ENCODE results near the gene RILPL1.
"Not testable (repeated sequence)": the region's sequence is repeated elsewhere in the genome, so short reads cannot be mapped to it uniquely, and the experiment has no call there.

RILPL1 gene

GRCh38 chr12:123533672-123534643 is at the start of gene RILPL1:
TSS of gene RILPL1 (minus strand) at chr12:123533719. CDS start at chr12:123533482, 237 bp downstream.
- DNase-seq (ENCODE audit: low read depth, low spot score): no peak
- Histone ChIP-seq H3K9ac (ENCODE audit: insufficient read length) (peak within 1 kb of the TSS; percentile 72), H3K27ac (no peak within 1 kb of the TSS), H3K36me3 (ENCODE audit: insufficient read depth, low read length) (0 out of 2 replicates have a peak, but pooled peaks cover 2% of the 10 kb centered on the region), H3K4me3 (peak within 1 kb of the TSS; percentile 88), H3K9me3 (ENCODE audit: low read depth, low read length) (no peaks in the 10 kb centered on the region)
- TF ChIP-seq POLR2AphosphoS5 (IDR thresholded peaks at IDR 0.05; ENCODE audit: borderline replicate concordance, low read depth, low read length) (no peak), FOXP2 (optimal IDR thresholded peaks at IDR 0.05; ENCODE audit: control extremely low read depth, extremely low read length, insufficient read depth) (no peak), EZH2 (IDR thresholded peaks at IDR 0.05) (no peak)

DNA sequence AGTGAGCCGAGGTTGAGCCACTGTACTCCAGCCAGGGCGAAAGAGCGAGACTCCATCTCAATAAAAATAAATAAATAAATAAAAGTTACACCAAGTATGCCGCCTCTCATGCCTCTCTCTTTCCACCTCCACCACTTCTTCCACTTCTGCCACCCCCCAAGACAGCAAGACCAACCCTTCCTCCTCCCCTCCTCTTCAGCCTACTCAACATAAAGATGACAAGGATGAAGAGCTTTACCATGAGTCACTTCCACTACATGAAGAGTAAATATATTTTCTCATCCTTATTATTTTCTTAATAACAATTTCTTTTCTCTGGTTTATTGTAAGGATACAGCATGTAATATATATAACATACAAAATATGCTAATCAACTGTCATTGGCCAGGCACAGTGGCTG is 47.3 kb upstream of the RILPL1 start:
- H3K4me3 ChIP-seq: no peak overlapping the region
- TF ChIP-seq POLR2AphosphoS5 (IDR thresholded peaks at IDR 0.05; ENCODE audit: borderline replicate concordance, low read depth, low read length) (no peak), FOXP2 (optimal IDR thresholded peaks at IDR 0.05; ENCODE audit: control extremely low read depth, extremely low read length, insufficient read depth) (no peak), EZH2 (IDR thresholded peaks at IDR 0.05) (no peak)
- H3K36me3 ChIP-seq (ENCODE audit: insufficient read depth, low read length): no peaks in the 10 kb centered on the region
- no peak overlapping the region for H3K27ac ChIP-seq
- H3K9ac ChIP-seq (ENCODE audit: insufficient read length): no peak overlapping the region
- no peak for DNase-seq (ENCODE audit: low read depth, low spot score)
- no peaks in the 10 kb centered on the region for H3K9me3 ChIP-seq (ENCODE audit: low read depth, low read length)

DNA sequence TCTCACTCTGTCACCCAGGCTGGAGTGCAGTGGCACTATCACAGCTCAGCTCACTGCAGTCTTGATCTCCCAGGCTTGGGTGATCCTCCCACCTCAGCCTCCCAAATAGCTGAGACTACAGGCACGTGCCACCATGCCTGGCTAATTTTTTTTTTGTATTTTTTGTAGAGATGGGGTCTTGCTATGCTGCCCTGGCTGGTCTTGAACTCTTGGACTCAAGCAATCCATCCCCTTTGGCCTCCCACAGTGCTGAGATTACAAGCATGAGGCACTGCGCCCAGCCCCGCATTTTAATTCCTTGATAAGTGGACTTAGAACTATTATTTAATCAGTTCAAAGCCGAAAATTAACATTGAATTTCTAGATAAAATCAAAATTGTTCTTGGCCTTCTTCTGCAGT is 45.3 kb upstream of the RILPL1 start:
- not testable (repeated sequence) for H3K9ac ChIP-seq (ENCODE audit: insufficient read length); H3K4me3 ChIP-seq; DNase-seq (ENCODE audit: low read depth, low spot score)

GRCh38 chr12:123578243-123578642 is 44.7 kb upstream of the RILPL1 start:
- no peak overlapping the region for H3K4me3 ChIP-seq
- no peak for TF ChIP-seq FOXP2 (optimal IDR thresholded peaks at IDR 0.05; ENCODE audit: control extremely low read depth, extremely low read length, insufficient read depth)
- TF ChIP-seq POLR2AphosphoS5 (IDR thresholded peaks at IDR 0.05; ENCODE audit: borderline replicate concordance, low read depth, low read length): no peak
- no peak for TF ChIP-seq EZH2 (IDR thresholded peaks at IDR 0.05)
- H3K27ac ChIP-seq: no peak overlapping the region
- no peak overlapping the region for H3K9ac ChIP-seq (ENCODE audit: insufficient read length)
- H3K36me3 ChIP-seq (ENCODE audit: insufficient read depth, low read length): no peaks in the 10 kb centered on the region
- H3K9me3 ChIP-seq (ENCODE audit: low read depth, low read length): no peaks in the 10 kb centered on the region
- DNase-seq (ENCODE audit: low read depth, low spot score): no peak

More for the DNA sequence above, 45.3 kb upstream of the RILPL1 start:
- not testable (repeated sequence) for H3K27ac ChIP-seq; H3K9me3 ChIP-seq (ENCODE audit: low read depth, low read length); H3K36me3 ChIP-seq (ENCODE audit: insufficient read depth, low read length)

GRCh38 chr12:123576611-123577010 is 43.1 kb upstream of the RILPL1 start:
- Histone ChIP-seq H3K27ac (no peak overlapping the region), H3K9ac (ENCODE audit: insufficient read length) (no peak overlapping the region), H3K4me3 (no peak overlapping the region), H3K9me3 (ENCODE audit: low read depth, low read length) (no peaks in the 10 kb centered on the region), H3K36me3 (ENCODE audit: insufficient read depth, low read length) (no peaks in the 10 kb centered on the region)
- TF ChIP-seq EZH2 (IDR thresholded peaks at IDR 0.05): no peak
- TF ChIP-seq FOXP2 (optimal IDR thresholded peaks at IDR 0.05; ENCODE audit: control extremely low read depth, extremely low read length, insufficient read depth): no peak
- TF ChIP-seq POLR2AphosphoS5 (IDR thresholded peaks at IDR 0.05; ENCODE audit: borderline replicate concordance, low read depth, low read length): no peak
- no peak for DNase-seq (ENCODE audit: low read depth, low spot score)

DNA sequence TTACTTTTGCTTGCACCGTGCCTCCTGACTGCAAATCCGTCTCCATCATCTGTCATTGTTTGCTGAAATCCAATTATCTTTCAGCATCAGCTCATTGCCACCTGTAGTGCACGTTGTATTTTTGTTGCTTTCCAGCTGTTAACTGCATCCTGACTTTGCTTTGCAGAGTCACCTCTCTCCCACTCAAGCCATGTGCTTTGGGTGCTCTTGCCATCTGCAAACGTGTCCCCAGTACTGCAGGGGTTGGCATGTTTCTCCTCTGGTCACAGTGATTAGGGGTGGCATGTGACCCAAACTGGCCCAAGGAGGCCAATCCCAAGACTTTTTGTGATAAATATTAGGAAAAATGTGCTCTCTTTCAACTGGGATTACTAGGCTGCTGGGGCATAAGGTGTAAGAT is 40.4 kb upstream of the RILPL1 start:
- Histone ChIP-seq H3K36me3 (ENCODE audit: insufficient read depth, low read length) (no peaks in the 10 kb centered on the region), H3K9me3 (ENCODE audit: low read depth, low read length) (no peaks in the 10 kb centered on the region), H3K27ac (no peak overlapping the region), H3K9ac (ENCODE audit: insufficient read length) (no peak overlapping the region), H3K4me3 (no peak overlapping the region)
- DNase-seq (ENCODE audit: low read depth, low spot score): no peak
- TF ChIP-seq FOXP2 (optimal IDR thresholded peaks at IDR 0.05; ENCODE audit: control extremely low read depth, extremely low read length, insufficient read depth) (no peak), POLR2AphosphoS5 (IDR thresholded peaks at IDR 0.05; ENCODE audit: borderline replicate concordance, low read depth, low read length) (no peak), EZH2 (IDR thresholded peaks at IDR 0.05) (no peak)

- Histone ChIP-seq H3K27ac (no peak overlapping the region), H3K9ac (ENCODE audit: insufficient read length) (no peak overlapping the region)
- TF ChIP-seq EZH2 (IDR thresholded peaks at IDR 0.05) (no peak), POLR2AphosphoS5 (IDR thresholded peaks at IDR 0.05; ENCODE audit: borderline replicate concordance, low read depth, low read length) (no peak), FOXP2 (optimal IDR thresholded peaks at IDR 0.05; ENCODE audit: control extremely low read depth, extremely low read length, insufficient read depth) (no peak)
Observed at GRCh38 chr12:123572391-123572790, 38.9 kb upstream of the RILPL1 start.

GRCh38 chr12:123571343-123571813 is 37.9 kb upstream of the RILPL1 start:
- no peaks in the 10 kb centered on the region for H3K36me3 ChIP-seq (ENCODE audit: insufficient read depth, low read length)
- DNase-seq (ENCODE audit: low read depth, low spot score): peak; percentile 28
- no peaks in the 10 kb centered on the region for H3K9me3 ChIP-seq (ENCODE audit: low read depth, low read length)
- TF ChIP-seq POLR2AphosphoS5 (IDR thresholded peaks at IDR 0.05; ENCODE audit: borderline replicate concordance, low read depth, low read length): no peak
- no peak for TF ChIP-seq EZH2 (IDR thresholded peaks at IDR 0.05)
- TF ChIP-seq FOXP2 (optimal IDR thresholded peaks at IDR 0.05; ENCODE audit: control extremely low read depth, extremely low read length, insufficient read depth): no peak
- 0 out of 2 replicates have a peak overlapping the region, but pooled peaks have one; percentile 6 for H3K4me3 ChIP-seq
- H3K9ac ChIP-seq (ENCODE audit: insufficient read length): no peak overlapping the region
- no peak overlapping the region for H3K27ac ChIP-seq

More at GRCh38 chr12:123572391-123572790, 38.9 kb upstream of the RILPL1 start:
- H3K4me3 ChIP-seq: no peak overlapping the region
- H3K9me3 ChIP-seq (ENCODE audit: low read depth, low read length): no peaks in the 10 kb centered on the region
- no peak for DNase-seq (ENCODE audit: low read depth, low spot score)
- H3K36me3 ChIP-seq (ENCODE audit: insufficient read depth, low read length): no peaks in the 10 kb centered on the region
